ENCODE measurements around the gene FNIP2.
"Not testable (repeated sequence)": the region's sequence is repeated elsewhere in the genome, so short reads cannot be mapped to it uniquely, and the experiment has no call there.

The FNIP2 gene

DNA sequence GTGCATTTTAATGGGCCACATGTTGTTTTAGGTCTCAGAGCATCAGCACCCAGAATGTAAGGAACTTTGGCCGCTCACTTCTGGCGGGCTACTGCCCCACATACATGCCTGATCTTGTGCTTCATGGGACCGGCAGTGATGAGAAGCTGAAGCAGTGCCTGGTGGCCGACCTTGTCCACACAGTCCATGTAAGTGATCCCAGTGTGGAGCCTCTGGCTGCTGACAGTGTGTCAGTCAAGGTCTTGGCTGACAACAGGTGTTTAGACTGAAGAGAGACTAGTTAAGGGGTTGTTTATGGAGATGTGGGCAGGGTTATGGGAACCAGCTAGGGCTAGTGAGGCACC lies 101.4 kb downstream of the FNIP2 start:
- DNase-seq (ENCODE audit: low read depth in 2 of 2), result no peak

DNA sequence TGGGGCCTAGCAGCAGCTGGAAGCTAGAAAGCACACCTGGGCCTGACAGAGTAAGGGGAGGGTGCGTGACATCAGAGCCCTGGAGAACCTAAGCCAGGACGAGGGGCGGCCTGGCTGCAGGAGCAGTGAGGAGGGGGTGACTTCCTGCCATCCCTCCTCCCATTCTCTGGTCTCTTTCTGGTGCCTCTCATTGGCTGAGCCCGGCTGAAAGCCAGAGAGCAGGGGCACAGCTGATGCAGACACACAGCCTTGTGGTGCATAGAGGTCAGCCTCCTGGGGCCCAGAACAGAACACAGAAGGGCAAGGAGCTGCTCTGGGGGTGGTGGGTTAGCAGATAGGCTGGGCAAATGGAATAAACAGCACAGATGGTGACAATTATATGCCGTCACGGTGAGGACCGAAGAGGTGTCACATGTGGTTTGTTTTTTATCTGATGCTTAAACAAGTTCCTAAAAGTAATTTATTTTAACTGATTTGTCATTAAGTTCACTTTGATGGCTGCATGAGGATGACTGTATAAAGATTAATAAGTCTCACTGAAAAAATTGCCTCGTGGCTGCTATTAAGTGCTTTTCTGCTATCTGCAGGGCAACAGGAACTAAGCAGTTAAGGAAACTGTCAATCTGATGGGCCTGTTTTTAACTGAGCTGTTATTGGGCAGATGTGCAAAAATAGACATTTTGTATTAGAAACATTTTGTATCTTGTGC lies 102.0 kb downstream of the FNIP2 start:
- DNase-seq (ENCODE audit: low read depth in 2 of 2), result no peak

DNA sequence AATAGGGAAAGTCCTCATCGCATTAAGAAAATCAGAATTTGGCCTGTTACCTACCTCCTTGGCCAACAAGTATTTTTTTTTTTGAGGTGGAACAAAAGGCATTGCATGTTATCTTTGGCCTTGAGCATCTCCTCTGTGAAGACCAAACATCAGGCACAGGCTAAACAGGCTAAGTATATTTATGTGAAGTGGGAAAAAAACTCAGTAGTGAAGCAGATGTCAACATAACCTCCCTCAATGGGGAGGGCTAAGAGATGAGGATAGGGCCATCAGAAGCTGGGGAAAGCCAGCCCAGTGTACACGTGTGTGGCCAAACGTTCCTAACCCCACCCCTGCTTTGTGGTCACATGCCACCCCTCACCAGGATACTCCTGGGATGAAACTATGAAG lies 102.5 kb downstream of the FNIP2 start:
- no peak for DNase-seq (ENCODE audit: low read depth in 2 of 2)

DNA sequence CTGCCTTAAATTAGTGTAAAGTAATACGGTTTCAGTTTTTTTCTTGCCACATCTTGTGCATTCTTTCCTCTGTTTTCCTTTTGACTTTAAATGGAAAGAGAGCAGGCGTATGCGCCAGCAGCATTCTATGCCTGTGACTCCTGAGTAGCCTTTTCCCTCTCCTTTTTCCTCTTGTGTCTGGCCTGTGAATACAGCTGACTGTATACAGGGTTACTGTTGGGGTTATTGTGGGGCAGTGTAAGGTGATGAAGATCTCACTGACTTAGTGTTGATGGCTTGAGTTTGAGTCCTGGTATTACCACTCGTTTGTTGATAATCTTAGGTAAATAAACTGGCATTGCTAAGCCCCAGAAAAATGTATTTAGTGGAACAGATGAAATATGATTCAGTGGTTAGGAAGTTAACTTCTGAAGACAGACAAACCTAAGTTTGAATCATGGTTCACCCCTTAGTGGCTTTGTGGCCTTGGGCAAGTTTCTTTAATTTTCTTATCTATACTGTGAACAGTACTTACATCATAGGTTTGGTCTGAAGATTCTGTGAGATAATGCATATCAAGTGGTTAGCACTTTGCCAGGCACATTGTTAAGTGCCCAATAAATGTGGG lies 105.1 kb downstream of the FNIP2 start:
- DNase-seq (ENCODE audit: low read depth in 2 of 2), result no peak

DNA sequence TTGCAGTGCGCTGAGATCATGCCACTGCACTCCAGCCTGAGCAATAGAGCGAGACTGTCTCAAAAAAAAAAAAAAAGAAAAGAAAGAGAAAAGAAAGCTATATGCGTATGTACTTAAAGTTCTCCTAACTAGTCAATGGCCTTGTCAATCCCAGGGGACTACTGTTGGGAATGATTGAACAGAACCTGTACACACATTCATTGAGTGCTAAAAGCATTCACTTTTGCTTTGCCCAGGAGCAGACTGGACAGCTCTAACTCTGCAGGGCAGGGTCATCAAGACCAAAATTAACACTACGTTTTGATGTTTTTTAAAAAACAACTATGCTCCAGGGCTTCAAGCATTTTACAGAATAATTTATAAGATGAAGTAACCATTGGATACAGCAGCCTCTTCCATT lies 106.2 kb downstream of the FNIP2 start:
- no peak for DNase-seq (ENCODE audit: low read depth in 2 of 2)

DNA sequence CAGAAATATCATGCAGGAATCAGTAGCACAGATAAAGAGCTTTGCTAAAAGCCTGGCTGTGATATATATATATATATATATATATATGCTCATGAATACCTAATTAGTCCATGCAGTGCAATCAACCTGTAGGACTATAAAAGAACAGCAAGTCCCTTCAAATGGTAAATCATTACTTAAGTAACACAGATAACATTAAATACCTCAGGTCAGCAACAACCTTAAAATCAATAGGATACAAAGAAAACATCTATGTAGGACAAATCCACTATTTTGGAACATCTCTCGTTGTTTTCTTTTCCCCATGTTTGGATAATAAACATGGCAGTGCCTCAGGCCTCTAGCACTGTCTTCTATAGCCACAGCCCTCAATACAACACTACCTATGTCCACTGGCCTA lies 106.6 kb downstream of the FNIP2 start:
- no peak for DNase-seq (ENCODE audit: low read depth in 2 of 2)

DNA sequence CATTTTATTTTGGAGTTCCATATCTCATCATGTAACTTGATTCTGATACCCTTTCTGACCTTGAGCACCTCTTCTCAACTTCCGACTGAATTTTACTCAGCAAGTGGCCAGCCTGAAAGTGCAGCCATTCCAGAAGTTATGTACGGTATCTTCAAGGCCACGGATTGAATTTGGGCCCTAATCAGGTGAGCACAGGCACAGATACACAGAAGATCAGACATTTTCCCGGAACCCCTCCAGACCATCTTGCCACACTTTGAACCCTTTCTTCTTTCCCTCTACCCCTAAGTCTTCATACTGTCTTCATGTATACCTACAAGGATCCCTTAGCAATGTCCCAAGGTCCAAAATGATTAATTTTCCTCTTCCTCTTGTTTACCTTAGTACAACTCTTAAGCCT lies 108.2 kb downstream of the FNIP2 start:
- DNase-seq (ENCODE audit: low read depth in 2 of 2), result no peak

DNA sequence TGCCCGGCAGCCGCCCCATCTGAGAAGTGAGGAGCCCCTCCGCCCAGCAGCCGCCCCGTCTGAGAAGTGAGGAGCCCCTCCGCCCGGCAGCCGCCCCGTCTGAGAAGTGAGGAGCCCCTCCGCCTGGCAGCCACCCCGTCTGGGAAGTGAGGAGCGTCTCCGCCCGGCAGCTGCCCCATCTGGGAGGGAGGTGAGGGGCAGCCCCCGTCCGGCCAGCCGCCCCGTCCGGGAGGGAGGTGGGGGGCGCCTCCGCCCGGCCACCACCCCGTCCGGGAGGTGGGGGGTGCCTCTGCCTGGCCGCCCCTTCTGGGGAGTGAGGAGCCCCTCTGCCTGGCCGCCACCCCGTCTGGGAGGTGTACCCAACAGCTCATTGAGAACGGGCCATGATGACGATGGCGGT lies 113.3 kb downstream of the FNIP2 start:
- not testable (repeated sequence) for DNase-seq (ENCODE audit: low read depth in 2 of 2)

DNA sequence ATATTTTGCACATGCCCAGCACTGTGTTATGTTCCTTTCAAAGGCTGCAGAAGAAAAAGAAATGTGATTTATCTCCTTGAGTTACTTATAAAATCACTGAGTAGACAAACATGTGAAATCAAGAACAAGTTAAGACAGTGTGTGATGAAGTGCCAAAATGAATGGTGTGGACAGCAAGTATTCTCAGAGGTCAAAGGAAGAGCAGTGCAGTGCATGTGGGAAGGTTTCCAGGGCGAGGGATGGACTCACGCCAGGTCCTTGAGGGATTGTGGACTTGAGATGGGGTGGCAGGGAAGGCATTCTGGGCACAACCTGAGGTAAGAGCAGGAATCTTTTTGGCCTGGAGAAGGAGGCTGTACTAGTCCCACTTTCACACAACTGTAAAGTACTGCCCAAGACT lies 115.5 kb downstream of the FNIP2 start:
- DNase-seq (ENCODE audit: low read depth in 2 of 2), result no peak

DNA sequence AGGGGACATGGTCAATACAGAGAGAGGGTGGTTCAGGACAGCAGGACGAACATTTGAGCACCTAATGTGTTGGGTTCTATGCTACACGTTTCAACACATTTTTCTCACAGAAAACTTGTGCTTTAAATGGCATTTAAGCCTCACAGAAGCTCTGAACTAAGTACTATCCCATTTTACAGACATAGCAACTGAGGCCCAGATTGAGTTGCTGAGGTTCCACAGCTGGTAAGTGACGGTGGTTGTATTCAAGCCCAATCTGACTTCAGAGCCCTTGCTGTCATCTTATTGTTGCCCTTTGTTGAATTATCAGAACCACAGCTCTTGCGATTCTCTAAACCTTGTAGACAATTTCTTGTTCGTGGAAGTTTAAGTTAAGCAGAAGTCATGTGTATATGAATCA lies 116.7 kb downstream of the FNIP2 start:
- DNase-seq (ENCODE audit: low read depth in 2 of 2), result no peak

DNA sequence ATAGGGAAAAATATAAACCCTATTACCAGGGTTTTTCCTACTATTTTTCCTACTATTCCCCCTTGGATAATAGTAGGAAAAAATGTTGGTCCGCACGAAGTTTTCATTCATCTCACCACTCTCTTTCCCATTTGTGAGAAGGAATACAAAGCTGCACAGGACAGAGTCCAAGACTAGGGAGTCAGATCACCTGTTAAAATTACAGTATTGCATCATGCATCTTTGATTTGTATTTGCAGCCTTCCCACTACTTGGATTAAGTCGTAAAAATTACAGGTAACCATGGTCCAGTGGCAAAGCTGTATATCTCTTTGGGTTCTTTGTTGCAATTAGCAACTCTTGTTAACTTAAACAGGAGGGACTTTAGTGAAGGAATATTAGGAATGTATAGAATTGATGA lies 121.5 kb downstream of the FNIP2 start:
- no peak for DNase-seq (ENCODE audit: low read depth in 2 of 2)

DNA sequence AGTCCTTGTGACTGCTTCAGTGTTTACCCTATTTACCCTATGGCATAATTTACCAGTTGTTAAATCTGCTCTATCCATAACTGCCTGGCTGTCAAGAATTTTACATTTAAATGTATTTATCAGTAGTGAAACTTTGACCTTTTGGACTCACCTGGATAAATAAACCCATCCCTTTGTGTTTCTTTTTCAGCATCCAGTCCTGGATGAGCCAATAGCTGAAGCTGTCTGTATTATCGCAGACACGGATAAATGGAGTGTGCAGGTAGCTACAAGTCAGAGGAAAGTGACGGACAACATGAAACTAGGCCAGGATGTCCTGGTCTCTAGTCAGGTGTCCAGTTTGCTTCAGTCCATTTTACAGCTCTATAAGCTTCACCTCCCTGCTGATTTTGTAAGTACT lies 122.4 kb downstream of the FNIP2 start:
- no peak for DNase-seq (ENCODE audit: low read depth in 2 of 2)

DNA sequence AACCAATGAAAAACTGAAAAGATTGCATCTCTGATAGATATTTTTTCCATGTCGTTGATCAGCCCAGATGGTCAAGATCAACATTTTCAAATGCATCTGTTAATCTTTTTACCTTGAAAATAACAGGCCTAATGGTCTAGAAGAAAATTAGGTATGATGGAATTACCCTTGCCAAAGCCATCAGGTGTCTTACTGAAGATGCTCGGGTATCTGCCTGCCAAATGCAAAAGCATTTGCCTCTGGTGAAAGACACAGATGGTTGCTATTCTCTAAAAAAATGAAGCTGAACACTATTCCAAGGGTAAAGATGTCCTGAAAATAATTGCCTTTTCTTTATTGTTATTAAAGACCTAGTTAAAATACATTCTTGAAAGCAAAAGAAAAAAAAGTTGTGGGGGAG lies 126.0 kb downstream of the FNIP2 start:
- no peak for DNase-seq (ENCODE audit: low read depth in 2 of 2)

DNA sequence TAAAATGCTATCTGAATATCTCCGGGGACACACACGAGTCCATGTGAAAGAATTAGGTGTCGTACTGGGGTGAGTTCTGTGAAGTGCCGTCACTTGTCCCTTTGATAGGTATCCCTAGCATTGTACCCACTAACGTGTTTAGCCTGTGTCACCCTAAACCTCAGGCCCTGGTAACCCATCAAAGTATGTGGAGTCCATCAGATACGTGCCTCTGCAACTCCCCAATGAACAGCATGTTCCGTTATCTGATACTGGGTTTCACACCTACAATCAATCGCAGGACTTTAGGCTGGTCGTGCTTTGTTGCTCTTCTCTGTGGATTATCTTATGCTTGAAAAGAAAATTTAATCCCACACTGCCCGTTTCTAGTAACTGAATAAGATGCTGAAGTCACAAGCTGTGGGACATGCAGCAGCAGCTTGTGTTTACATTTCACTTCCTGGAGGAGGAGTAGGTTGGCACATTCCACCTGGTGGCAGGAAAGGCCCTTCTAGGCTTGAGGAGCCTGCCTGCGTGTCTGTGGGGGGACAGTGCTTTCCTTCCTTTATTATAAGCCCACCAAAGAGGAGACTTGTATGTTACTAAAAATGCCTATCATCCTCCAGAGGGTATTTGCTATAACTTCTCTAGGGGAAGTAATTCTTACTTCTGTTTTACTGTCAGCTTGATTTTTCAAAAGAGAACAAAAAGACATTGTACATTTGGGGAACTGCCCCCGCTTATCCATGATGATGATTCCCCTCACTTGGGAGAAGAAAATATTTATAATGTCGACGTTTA lies 127.2 kb downstream of the FNIP2 start:
- DNase-seq (ENCODE audit: low read depth in 2 of 2), result no peak

DNA sequence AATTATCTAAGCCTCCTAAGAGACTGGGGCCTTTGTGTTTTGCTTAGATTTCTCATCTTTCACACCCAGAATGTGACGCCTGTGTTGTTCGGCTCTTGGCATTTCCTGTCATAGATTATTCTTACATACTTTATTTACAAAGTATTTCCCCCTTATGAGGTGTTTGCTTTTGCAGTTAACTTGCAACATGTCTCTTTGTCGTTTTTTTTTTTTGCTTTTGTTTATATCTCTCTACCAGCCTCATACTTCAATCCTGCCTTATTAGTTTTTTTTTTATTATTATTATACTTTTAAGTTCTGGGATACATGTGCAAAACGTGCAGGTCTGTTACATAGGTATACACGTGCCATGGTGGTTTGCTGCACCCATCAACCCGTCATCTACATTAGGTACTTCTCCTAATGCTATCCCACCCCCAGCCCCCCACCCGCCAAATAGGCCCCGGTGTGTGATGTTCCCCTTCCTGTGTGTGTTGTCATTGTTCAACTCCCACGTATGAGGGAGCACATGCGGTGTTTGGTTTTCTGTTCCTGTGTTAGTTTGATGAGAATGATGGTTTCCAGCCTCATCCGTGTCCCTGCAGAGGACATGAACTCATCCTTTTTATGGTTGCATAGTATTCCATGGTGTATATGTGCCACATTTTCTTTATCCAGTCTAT lies 127.9 kb downstream of the FNIP2 start:
- not testable (repeated sequence) for DNase-seq (ENCODE audit: low read depth in 2 of 2)

DNA sequence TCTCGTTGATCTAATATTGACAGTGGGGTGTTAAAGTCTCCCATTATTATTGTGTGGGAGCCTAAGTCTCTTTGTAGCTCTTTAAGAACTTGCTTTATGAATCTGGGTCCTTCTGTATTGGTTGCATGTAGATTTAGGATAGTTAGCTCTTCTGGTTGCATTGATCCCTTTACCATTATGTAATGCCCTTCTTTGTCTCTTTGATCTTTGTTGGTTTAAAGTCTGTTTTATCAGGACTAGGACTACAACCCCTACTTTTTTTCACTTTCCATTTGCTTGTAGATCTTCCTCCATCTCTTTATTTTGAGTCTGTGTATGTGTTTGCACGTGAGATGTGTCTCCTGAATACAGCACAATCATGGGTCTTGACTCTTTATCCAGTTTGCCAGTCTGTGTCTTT lies 131.6 kb downstream of the FNIP2 start:
- not testable (repeated sequence) for DNase-seq (ENCODE audit: low read depth in 2 of 2)

DNA sequence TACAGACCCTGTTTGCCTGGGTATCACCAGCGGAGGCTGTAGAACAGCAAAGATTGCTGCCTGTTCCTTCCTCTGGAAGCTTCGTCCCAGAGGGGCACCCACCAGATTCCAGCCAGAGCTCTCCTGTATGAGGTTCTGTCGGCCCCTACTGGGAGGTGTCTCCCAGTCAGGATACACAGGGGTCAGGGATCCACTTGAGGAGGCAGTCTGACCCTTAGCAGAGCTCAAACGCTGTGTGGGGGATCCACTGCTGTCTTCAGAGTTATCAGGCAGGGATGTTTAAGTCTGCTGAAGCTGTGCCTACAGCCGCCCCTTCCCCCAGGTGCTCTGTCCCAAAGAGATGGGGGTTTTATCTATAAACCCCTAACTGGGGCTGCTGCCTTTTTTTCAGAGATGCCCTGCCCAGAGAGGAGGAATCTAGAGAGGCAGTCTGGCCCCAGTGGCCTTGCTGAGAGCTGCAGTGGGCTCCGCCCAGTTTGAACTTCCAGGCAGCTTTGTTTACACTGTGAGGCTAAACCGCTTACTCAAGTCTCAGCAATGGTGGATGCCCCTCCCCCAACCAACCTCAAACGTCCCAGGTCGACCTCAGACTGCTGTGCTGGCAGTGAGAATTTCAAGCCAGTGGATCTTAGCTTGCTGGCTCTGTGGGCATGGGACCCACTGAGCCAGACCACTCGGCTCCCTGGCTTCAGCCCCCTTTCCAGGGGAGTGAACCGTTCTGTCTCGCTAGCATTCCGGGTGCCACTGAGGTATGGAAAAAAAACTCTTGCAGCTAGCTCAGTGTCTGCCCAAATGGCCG lies 133.7 kb downstream of the FNIP2 start:
- DNase-seq (ENCODE audit: low read depth in 2 of 2), result not testable (repeated sequence)

DNA sequence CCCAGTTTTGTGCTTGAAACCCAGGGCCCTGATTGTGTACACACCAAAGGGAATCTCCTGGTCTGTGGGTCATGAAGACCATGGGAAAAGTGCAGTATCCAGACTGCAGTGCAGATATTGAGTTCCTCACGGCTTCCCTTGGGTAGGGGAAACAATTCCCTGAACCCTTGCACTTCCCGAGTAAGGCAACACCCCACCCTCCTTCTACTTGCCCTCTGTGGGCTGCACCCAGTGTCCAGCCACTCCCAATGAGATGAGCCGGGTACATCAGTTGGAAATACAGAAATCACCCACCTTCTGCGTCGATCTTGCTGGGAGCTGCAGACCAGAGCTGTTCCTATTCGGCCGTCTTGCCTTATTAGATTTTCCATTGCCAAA lies 134.2 kb downstream of the FNIP2 start:
- no peak for DNase-seq (ENCODE audit: low read depth in 2 of 2)

DNA sequence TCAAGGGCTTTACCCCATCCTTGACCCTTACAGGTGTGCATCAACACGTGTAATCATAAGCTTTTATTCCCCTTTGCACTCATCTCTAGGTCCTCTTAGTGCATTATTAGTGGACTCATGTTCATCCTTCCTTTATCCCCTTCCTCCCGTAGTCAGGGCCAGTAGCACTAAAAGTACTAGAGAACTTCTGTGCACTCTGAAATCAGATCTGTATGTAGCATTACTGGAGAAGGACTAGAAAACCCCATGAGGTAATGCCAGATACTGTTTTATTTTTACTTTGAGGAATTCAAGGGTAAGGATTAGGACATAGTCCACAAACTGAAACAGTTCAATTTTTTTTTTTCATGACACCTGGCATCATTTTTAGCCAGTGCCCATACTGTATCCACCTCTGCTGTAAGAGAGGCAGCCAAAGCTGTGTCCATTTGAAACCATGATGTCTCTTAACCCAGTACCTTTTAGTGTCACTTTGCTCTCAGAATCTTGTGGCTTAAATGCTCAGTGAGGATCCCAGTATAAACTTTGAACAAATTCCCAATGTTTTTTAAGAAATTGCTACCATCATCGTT lies 134.7 kb downstream of the FNIP2 start:
- DNase-seq (ENCODE audit: low read depth in 2 of 2), result no peak

DNA sequence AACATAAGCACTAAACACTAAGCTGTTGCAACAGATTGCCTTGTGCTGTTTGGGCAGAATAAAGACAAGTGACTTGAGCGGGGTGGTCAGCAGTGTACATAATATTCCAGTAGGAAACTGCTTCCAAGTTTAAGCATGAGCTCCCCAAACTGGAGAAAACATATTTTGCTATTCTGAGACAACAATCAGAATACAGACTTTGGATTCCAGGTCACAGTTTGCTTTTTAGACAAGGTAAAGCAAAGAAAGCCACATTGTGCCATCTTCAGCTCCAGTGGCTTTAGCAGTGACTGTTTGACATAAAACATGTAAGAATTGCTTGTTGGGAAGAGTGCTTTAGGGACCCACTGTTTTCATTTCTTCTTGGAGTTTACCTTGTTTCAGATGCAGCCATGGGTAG lies 136.0 kb downstream of the FNIP2 start:
- DNase-seq (ENCODE audit: low read depth in 2 of 2), result no peak

DNA sequence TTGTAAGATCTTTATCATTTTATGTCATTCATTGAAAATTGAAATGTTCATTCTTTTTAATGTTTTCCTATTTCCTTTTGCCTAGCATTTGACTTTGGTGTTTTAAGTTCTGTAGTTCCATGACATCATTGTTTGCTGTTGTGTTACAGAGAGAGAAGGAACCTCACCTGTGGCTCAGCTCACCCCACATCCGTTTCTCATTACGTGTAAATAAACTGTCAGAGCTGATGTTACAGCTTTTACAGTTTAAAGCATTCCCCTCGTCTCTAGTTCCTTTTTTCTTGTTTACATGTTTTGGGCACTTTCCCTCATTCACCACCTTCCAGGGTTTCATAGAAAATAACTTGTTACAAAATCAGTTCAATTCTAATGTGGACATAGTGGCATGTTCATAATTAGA lies 137.2 kb downstream of the FNIP2 start:
- DNase-seq (ENCODE audit: low read depth in 2 of 2), result no peak

DNA sequence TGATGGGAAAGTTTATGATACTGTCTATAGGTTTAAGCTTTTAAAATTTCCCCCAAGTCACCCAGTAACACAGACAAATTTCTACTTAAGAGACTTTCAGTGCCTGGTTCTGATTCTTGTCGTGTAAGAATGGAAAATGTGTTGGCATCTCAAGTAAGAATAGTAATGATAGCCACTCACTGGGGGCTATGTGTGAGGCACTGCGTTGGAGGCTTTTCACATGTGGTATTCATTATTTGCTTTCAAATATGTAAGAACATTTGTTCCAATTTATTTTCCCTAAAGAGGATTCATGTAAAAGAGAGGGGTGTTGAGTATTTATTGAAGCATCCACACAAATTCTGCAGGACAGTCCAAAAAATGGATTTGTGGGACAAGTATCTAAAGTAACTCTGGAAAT lies 143.6 kb downstream of the FNIP2 start:
- no peak for DNase-seq (ENCODE audit: low read depth in 2 of 2)

Measured in stimulated activated CD8-positive, alpha-beta memory T cell treated with anti-CD3 and anti-CD28 coated beads, Interleukin-7, amount 100 ng/mL, for 4 hours (primary cell).